Nephron progenitor cell (in vitro differentiated cells): ENCODE data around the gene EPS8L1.

ENCODE experiments used
- DNase-seq: peaks from one replicate; pipeline ENCODE4 v3.0.0; 2021
- H3K27ac Mint-ChIP-seq: 2 replicates; pipeline ENCODE4 v1.8.0; 2021; ENCODE audit warnings: mild to moderate bottlenecking, moderate library complexity, mixed read lengths
- H3K27me3 Mint-ChIP-seq: 2 replicates; pipeline ENCODE4 v1.8.0; 2021; ENCODE audit warnings: mild to moderate bottlenecking, low read depth, mixed read lengths; ENCODE audit not compliant: poor library complexity
- H3K36me3 Mint-ChIP-seq: 2 replicates; pipeline ENCODE4 v1.8.0; 2021; ENCODE audit warnings: low read depth, mixed read lengths
- H3K4me1 Mint-ChIP-seq: 2 replicates; pipeline ENCODE4 v1.8.0; 2021; ENCODE audit warnings: mixed read lengths
- H3K4me3 Mint-ChIP-seq: 2 replicates; pipeline ENCODE4 v1.8.0; 2021; ENCODE audit warnings: mild to moderate bottlenecking, moderate library complexity, mixed read lengths
- H3K9me3 Mint-ChIP-seq: 2 replicates; pipeline ENCODE4 v1.8.0; 2021; ENCODE audit warnings: mild to moderate bottlenecking, moderate library complexity, mixed read lengths
- CTCF ChIP-seq: fragments of 200-600 bp; sonication (generic); IDR thresholded peaks from 2 replicates; pipeline ENCODE4 v1.5.0; 2021; ENCODE audit warnings: antibody characterized with exemption

EPS8L1 gene

DNA sequence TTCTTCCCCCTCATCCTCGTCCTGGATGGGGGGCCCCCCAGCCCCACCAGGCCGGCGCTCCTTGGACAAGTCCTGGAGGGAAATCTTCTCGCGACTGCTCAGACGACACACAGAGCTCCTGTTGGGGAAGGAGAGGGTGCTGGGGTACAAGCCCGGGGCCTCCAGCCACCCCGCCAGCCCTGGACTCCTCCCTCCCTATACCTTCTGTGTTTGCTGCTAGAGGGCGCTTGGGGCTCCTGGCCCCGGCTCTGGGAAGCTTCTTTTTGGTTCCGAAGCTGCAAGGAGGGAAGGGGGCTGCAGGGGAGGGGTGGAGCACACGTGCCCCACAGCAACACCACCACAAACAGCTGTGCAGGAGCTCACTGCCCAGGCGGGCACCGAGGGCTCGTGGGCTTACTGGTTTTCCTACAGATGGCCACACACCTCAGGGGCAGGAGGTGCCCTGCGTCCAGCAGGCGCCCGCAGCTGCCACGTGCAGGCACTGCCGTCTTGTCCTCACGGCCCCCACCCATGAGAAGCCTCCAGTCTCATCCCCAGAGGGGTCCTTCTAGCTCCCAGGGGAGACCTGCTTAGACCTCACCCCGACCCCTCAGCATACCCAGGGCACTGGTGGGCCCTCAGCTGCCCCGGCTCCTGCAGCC, 20.5 kb downstream of the EPS8L1 start:
- H3K9me3 Mint-ChIP-seq = no peaks in the 10 kb centered on the region
- no peak overlapping the region for H3K27ac Mint-ChIP-seq
- H3K27me3 Mint-ChIP-seq = peaks cover 3% of the 10 kb centered on the region
- H3K36me3 Mint-ChIP-seq = peaks cover 9% of the 10 kb centered on the region
- no peak overlapping the region for H3K4me3 Mint-ChIP-seq
- no peak for DNase-seq
- peaks cover 28% of the 10 kb centered on the region for H3K4me1 Mint-ChIP-seq
- TF ChIP-seq CTCF = no peak

DNA sequence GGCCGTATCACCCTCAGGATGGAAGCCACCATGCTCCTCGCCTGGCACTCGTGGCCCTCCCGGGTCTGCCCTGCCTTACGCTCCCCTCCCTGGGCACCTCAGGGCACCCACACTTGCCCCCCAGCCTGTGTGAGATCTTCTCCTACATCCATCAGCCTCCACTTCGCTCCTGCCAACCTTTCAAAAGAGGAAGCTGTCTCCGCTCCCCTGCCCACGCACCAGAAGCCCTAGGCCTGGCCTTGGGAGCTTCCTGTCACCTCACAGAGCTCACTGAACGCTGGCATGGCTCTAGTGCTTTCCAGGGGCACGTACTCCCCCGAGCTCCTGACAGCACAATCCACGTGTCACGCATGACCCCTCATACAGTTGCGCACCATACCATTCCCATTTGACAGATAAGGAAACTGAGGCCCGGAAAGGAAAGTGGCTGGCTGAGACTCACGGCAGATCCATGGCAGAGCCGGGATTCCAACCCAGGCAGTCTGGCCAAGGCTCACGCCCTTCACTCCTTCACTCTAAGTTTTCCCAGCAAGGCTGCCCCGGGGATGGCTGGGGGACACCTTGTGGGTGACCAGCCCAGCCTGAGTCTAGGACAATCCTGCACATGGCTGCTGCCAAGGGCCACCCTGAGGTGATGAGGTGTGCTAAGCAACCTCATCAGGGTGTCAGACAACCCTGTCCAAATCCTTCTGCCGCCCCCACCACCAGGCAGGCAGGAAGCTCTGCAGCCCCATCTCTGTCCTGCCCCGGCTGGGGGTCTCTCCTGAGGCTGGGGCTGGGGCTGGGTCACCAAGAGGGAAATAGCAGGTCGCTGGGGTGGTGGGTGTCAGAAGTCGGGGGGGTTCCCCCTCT, 22.4 kb downstream of the EPS8L1 start:
- H3K27ac Mint-ChIP-seq = peak overlapping the region; percentile 91
- H3K36me3 Mint-ChIP-seq = peaks cover 25% of the 10 kb centered on the region
- peaks cover 3% of the 10 kb centered on the region for H3K27me3 Mint-ChIP-seq
- peaks cover 14% of the 10 kb centered on the region for H3K9me3 Mint-ChIP-seq
- no peak for TF ChIP-seq CTCF
- H3K4me1 Mint-ChIP-seq = peaks cover 23% of the 10 kb centered on the region
- H3K4me3 Mint-ChIP-seq = no peak overlapping the region
- no peak for DNase-seq

DNA sequence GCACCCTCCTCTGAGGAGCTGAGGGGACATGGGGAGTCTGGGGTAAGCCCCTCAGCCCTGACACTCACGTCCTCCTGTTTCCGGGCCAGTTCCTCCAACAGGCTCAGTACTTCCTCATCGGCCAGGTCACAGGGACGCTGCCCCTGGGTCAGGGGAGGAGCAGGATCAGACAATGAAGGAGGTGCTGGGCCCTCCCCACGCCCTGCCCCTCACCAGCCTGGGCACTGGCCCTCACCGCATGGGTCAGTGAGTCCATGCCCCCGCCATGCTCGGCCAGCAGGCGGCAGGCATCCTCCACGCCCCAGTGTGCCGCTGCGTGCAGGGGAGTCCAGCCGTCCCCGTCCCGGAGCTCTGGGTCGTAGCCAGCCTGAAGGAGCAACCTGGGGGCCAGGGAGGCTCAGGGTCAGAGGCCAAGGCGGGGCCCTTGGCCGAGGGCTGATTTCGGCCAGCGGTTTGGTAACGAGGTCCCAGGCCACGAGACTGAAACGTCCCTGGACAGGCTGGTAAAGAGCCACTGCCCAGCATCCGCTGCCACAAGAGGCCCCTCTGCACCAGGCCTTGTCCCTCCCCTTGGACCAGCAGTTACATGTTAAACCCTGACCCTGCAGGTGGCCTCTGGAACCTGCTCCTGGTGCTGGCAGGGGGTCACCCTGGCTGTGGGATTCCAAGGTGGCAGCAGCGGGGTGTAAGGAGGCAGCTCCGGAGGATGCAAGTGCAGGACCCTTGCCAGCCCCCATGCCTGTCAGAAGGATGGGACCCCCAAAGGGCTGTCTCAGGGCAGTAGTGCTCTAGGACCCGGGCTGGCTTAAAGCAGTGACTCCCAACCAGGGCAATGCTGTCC, 23.3 kb downstream of the EPS8L1 start:
- peak; percentile 16 for TF ChIP-seq CTCF
- H3K4me1 Mint-ChIP-seq = peaks cover 23% of the 10 kb centered on the region
- DNase-seq = peak; percentile 28
- peaks cover 3% of the 10 kb centered on the region for H3K27me3 Mint-ChIP-seq
- no peak overlapping the region for H3K4me3 Mint-ChIP-seq
- peaks cover 19% of the 10 kb centered on the region for H3K9me3 Mint-ChIP-seq
- H3K36me3 Mint-ChIP-seq = peaks cover 32% of the 10 kb centered on the region
- no peak overlapping the region for H3K27ac Mint-ChIP-seq

GRCh38 chr19:55099557-55100506, 24.2 kb downstream of the EPS8L1 start:
- peak; percentile 46 for DNase-seq
- H3K4me1 Mint-ChIP-seq = peaks cover 19% of the 10 kb centered on the region
- H3K27ac Mint-ChIP-seq = no peak overlapping the region
- peaks cover under 1% of the 10 kb centered on the region for H3K27me3 Mint-ChIP-seq
- no peak overlapping the region for H3K4me3 Mint-ChIP-seq
- peak; percentile 12 for TF ChIP-seq CTCF
- H3K9me3 Mint-ChIP-seq = peaks cover 19% of the 10 kb centered on the region
- peaks cover 29% of the 10 kb centered on the region for H3K36me3 Mint-ChIP-seq

- H3K36me3 Mint-ChIP-seq = peaks cover 39% of the 10 kb centered on the region
- no peak overlapping the region for H3K27ac Mint-ChIP-seq
- H3K4me3 Mint-ChIP-seq = no peak overlapping the region
- H3K4me1 Mint-ChIP-seq = peaks cover 17% of the 10 kb centered on the region
- peaks cover 19% of the 10 kb centered on the region for H3K9me3 Mint-ChIP-seq
- TF ChIP-seq CTCF = no peak
- H3K27me3 Mint-ChIP-seq = no peaks in the 10 kb centered on the region
- DNase-seq = no peak
Measured at GRCh38 chr19:55101261-55101660, 25.6 kb downstream of the EPS8L1 start.
